Cardiac muscle cell (in vitro differentiated cells and primary cell): ENCODE data around the gene RREB1. TPM values are rescaled to one million over a fixed set of nuclear protein-coding genes. Genes with fewer than 3 reads are reported as not detected.
A peak's percentile ranks its signal among the peaks of the same experiment; 100 is the strongest.

ENCODE experiments used
- DNase-seq, 2 donors: peaks; one replicate each; pipeline versions ENCODE4 v3.0.0 to v3.0.0-alpha.2; 2010 to 2017; ENCODE audit warnings: low read depth in 1 of 2, low spot score in 1 of 2
- H3K27ac ChIP-seq: fragments of 200-600 bp; sonication (generic); 2 replicates; pipeline ENCODE4 v1.5.1; 2016
- H3K27me3 ChIP-seq: fragments of 200-600 bp; sonication (generic); 2 replicates; pipeline ENCODE4 v1.6.0; 2016; ENCODE audit warnings: control low read depth
- H3K36me3 ChIP-seq: fragments of 200-600 bp; sonication (generic); 2 replicates; pipeline ENCODE4 v1.5.1; 2016; ENCODE audit warnings: control low read depth
- H3K4me1 ChIP-seq: fragments of 200-600 bp; sonication (generic); 2 replicates; pipeline ENCODE4 v1.8.1; 2017; ENCODE audit warnings: low read depth, mild to moderate bottlenecking, mixed run types
- H3K4me3 ChIP-seq: fragments of 200-600 bp; sonication (generic); 2 replicates; pipeline ENCODE4 v1.5.1; 2016; ENCODE audit warnings: mild to moderate bottlenecking
- H3K9me3 ChIP-seq: fragments of 200-600 bp; sonication (generic); 2 replicates; pipeline ENCODE4 v1.5.1; 2017; ENCODE audit warnings: low read depth, mild to moderate bottlenecking, control low read depth
- polyA plus RNA-seq: library from polyadenylated mRNA; unstranded; fragments of >200 nt; fragmentation: Nextera tagmentation; extraction: Ambion mirVana; gene quantifications from 2 replicates; pipeline ENCODE4 v1.2.1, GENCODE V29; 2016
- total RNA-seq: library from RNA; depleted of rRNA; stranded (reverse); fragments of >200 nt; gene quantifications from 2 replicates; pipeline ENCODE4 v1.2.3, GENCODE V29; 2016
- TF ChIP-seq, protein P1 (sequence below): IDR thresholded peaks from 2 replicates; pipeline ENCODE4 v1.5.1; 2012; ENCODE audit warnings: low read depth, mild to moderate bottlenecking, low read length

RREB1 gene
- total and polyA plus RNA-seq, 2 experiments from 2014 or later, result 15.4 to 55.3 TPM

DNA sequence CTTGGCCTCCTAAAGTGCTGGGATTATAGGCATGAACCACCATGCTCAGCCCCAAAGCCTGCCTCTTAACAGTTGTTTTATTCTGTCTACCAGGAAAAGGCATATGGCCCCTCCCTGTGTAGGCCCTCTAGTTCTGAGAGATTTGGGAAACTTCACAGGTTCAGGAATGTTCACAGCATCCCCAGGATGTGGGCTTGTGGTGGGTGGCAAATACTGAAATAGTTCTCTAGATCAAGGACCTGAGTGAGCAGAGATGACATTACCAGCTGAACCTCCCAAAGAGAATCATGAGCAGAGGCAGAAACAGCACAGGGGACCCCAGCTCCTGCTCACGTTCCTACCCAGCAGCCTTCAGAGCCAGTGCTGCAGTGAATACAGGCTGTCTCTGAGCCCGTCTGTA is 105.7 kb downstream of the RREB1 start:
- Histone ChIP-seq H3K27me3 (no peaks in the 10 kb centered on the region), H3K36me3 (peaks cover 19% of the 10 kb centered on the region), H3K4me1 (peaks cover 21% of the 10 kb centered on the region), H3K9me3 (no peaks in the 10 kb centered on the region), H3K4me3 (no peak overlapping the region), H3K27ac (no peak overlapping the region)
- TF ChIP-seq, protein P1, sequence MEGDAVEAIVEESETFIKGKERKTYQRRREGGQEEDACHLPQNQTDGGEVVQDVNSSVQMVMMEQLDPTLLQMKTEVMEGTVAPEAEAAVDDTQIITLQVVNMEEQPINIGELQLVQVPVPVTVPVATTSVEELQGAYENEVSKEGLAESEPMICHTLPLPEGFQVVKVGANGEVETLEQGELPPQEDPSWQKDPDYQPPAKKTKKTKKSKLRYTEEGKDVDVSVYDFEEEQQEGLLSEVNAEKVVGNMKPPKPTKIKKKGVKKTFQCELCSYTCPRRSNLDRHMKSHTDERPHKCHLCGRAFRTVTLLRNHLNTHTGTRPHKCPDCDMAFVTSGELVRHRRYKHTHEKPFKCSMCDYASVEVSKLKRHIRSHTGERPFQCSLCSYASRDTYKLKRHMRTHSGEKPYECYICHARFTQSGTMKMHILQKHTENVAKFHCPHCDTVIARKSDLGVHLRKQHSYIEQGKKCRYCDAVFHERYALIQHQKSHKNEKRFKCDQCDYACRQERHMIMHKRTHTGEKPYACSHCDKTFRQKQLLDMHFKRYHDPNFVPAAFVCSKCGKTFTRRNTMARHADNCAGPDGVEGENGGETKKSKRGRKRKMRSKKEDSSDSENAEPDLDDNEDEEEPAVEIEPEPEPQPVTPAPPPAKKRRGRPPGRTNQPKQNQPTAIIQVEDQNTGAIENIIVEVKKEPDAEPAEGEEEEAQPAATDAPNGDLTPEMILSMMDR, result no peak
- no peak for DNase-seq

DNA sequence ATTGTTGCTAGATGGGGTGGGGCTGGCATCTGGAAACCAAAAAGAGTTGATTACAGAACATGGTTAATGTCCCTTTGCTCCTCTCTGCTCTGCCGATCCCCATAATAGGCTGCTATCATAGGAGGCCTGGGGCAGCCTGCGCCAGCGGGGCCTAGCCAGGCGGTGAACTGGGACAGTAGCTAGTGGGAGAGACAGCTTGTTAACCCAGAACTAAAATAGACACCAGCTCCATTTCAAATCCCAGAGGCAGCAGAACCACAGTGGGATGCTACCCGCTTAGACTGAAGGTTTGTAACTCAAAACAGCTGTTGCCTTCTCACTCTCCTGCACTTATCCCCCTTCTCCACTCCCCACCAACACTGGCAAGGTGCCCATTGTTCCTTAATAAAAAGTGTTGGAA is 106.7 kb downstream of the RREB1 start:
- H3K36me3 ChIP-seq, result peaks cover 19% of the 10 kb centered on the region
- H3K27me3 ChIP-seq, result no peaks in the 10 kb centered on the region
- H3K4me1 ChIP-seq, result peaks cover 28% of the 10 kb centered on the region
- no peak overlapping the region for H3K27ac ChIP-seq
- no peak for DNase-seq
- no peaks in the 10 kb centered on the region for H3K9me3 ChIP-seq
- no peak overlapping the region for H3K4me3 ChIP-seq
- TF ChIP-seq, protein P1, result no peak

DNA sequence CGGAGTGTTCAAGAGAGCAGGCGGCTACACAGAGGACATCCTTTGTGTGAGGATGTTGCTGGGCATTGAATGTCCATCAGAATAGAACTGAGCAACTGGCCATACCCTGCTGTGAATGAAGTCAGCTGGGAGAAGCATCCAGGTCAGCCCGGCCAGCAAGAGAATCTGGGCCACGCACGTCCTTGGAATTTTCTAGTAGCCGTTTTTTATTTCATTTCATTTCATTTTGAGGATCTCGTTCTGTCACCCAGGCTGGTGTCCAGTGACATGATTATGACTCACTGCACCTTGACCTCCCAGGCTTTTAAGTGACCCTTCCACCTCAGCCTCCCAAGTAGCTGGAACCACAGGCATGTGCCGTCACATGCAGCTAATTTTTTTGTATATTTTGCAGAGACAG is 107.4 kb downstream of the RREB1 start:
- TF ChIP-seq, protein P1, result no peak
- DNase-seq, result no peak
- Histone ChIP-seq H3K36me3 (peaks cover 19% of the 10 kb centered on the region), H3K4me1 (peaks cover 31% of the 10 kb centered on the region), H3K9me3 (no peaks in the 10 kb centered on the region), H3K27ac (no peak overlapping the region), H3K4me3 (no peak overlapping the region), H3K27me3 (no peaks in the 10 kb centered on the region)

- H3K4me1 ChIP-seq, result peaks cover 38% of the 10 kb centered on the region
- TF ChIP-seq, protein P1, result no peak
- H3K4me3 ChIP-seq, result no peak overlapping the region
- no peaks in the 10 kb centered on the region for H3K9me3 ChIP-seq
- peaks cover 16% of the 10 kb centered on the region for H3K36me3 ChIP-seq
- no peak for DNase-seq
- H3K27ac ChIP-seq, result peak overlapping the region; percentile 88
- H3K27me3 ChIP-seq, result no peaks in the 10 kb centered on the region
Measured at GRCh38 chr6:7215798-7216231, 108.1 kb downstream of the RREB1 start.

- no peak overlapping the region for H3K4me3 ChIP-seq
- H3K9me3 ChIP-seq, result no peaks in the 10 kb centered on the region
- no peaks in the 10 kb centered on the region for H3K27me3 ChIP-seq
- H3K4me1 ChIP-seq, result peaks cover 39% of the 10 kb centered on the region
- H3K36me3 ChIP-seq, result peaks cover 5% of the 10 kb centered on the region
- TF ChIP-seq, protein P1, result no peak
- DNase-seq, result peak in 1 of 2 donors; percentile 66
- H3K27ac ChIP-seq, result peak overlapping the region; percentile 88
Measured at GRCh38 chr6:7216941-7217621, 109.3 kb downstream of the RREB1 start.
